Right atrium auricular region (tissue), 2 donors: Measurements from ENCODE around the gene SPRR2G. TPM values are rescaled to one million over a fixed set of nuclear protein-coding genes. Genes with fewer than 3 reads are reported as not detected.
"Not testable (repeated sequence)": the region's sequence is repeated elsewhere in the genome, so short reads cannot be mapped to it uniquely, and the experiment has no call there.

Source experiments
- DNase-seq: peaks from one replicate; pipeline ENCODE4 v3.0.0-alpha.2; 2019; ENCODE audit warnings: low spot score
- H3K27ac ChIP-seq, 2 donors: fragments of 200-600 bp; sonication (generic); 1 replicate in 1 of 2; 2 replicates in 1 of 2; pipeline ENCODE4 v1.5.1; 2016 to 2019
- H3K27me3 ChIP-seq, 2 donors: fragments of 200-600 bp; sonication (generic); one replicate each; pipeline versions ENCODE4 v1.5.1 to v1.6.0; 2017 to 2019
- H3K36me3 ChIP-seq: fragments of 200-600 bp; sonication (generic); one replicate; pipeline ENCODE4 v1.5.1; 2016
- H3K4me1 ChIP-seq, 2 donors: fragments of 200-600 bp; sonication (generic); one replicate each; pipeline versions ENCODE4 v1.5.1 to v1.6.0; 2017 to 2019
- H3K4me3 ChIP-seq, 2 donors: fragments of 200-600 bp; sonication (generic); 1 replicate in 1 of 2; 2 replicates in 1 of 2; pipeline ENCODE4 v1.5.1; 2017 to 2019; ENCODE audit warnings: mild to moderate bottlenecking in 1 of 2, moderate library complexity in 1 of 2
- H3K9me3 ChIP-seq, 2 donors: fragments of 200-600 bp; sonication (generic); one replicate each; pipeline ENCODE4 v1.5.1; 2019
- total RNA-seq, 2 donors: library from RNA; depleted of rRNA; stranded (reverse); fragments of >200 nt; gene quantifications; one replicate each; pipeline ENCODE4 v1.1.0, GENCODE V29; 2016
- TF ChIP-seq, protein P1 (sequence below), 2 donors: fragments of 200-600 bp; sonication (generic); IDR thresholded peaks; one replicate each; pipeline ENCODE4 v1.5.1; 2019; ENCODE audit warnings: antibody characterized with exemption in 2 of 2

The SPRR2G gene
- total RNA-seq, 2 donors from 2014 or later, result not detected

GRCh38 chr1:153141377-153141776 lies 9.3 kb downstream of the SPRR2G start:
- TF ChIP-seq, protein P1, sequence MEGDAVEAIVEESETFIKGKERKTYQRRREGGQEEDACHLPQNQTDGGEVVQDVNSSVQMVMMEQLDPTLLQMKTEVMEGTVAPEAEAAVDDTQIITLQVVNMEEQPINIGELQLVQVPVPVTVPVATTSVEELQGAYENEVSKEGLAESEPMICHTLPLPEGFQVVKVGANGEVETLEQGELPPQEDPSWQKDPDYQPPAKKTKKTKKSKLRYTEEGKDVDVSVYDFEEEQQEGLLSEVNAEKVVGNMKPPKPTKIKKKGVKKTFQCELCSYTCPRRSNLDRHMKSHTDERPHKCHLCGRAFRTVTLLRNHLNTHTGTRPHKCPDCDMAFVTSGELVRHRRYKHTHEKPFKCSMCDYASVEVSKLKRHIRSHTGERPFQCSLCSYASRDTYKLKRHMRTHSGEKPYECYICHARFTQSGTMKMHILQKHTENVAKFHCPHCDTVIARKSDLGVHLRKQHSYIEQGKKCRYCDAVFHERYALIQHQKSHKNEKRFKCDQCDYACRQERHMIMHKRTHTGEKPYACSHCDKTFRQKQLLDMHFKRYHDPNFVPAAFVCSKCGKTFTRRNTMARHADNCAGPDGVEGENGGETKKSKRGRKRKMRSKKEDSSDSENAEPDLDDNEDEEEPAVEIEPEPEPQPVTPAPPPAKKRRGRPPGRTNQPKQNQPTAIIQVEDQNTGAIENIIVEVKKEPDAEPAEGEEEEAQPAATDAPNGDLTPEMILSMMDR (IDR thresholded peaks at IDR 0.05), result no peak
- Histone ChIP-seq H3K9me3 (no peaks in the 10 kb centered on the region), H3K36me3 (no peaks in the 10 kb centered on the region)

DNA sequence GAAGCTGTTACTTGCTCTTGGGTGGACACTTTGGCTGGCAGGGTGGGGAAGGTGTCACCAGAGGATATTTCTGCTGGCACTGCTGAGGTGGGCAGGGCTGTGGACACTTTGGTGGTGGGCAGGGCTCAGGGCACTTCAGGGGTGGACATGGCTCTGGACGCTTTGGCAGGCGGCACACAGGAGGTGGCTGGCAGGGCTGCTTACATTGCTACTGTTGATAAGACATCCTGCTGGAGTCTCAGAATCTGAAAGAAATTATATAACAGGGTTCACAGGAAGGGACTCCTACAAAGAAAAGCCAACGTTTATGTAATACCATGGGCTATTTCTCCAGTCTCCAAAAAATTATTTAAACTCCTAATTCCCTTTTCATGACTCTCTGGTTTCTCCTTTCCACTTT lies 10.2 kb downstream of the SPRR2G start:
- no peak for DNase-seq
- TF ChIP-seq, protein P1 (IDR thresholded peaks at IDR 0.05), result no peak
- Histone ChIP-seq H3K4me3 (no peak overlapping the region), H3K27me3 (no peaks in the 10 kb centered on the region), H3K27ac (no peak overlapping the region), H3K4me1 (no peaks in the 10 kb centered on the region), H3K36me3 (no peaks in the 10 kb centered on the region), H3K9me3 (no peaks in the 10 kb centered on the region)

More at GRCh38 chr1:153141377-153141776, 9.3 kb downstream of the SPRR2G start:
- Histone ChIP-seq H3K27me3 (no peaks in the 10 kb centered on the region), H3K4me3 (no peak overlapping the region), H3K4me1 (no peaks in the 10 kb centered on the region), H3K27ac (no peak overlapping the region)
- no peak for DNase-seq

DNA sequence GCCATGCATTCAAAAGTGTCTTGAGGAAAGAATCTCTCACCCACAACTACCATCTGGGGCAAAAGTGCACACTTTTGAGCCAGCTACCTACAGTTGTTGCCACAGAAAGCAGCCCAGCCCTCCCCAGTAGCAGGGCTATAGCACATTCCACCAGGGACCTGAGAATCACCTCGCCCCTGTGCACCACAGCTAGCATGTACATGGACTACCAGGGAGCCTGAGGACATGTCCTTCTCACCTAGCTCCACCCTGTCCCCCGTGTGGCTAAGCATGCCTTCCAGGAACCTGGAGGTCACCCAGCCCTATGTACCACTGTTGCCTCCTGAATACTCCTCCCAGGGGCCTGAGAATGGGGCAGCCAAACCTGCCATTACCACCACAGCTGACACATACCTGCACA lies 16.9 kb downstream of the SPRR2G start:
- Histone ChIP-seq H3K4me1 (no peaks in the 10 kb centered on the region), H3K36me3 (no peaks in the 10 kb centered on the region), H3K4me3 (no peak overlapping the region), H3K9me3 (no peaks in the 10 kb centered on the region), H3K27me3 (no peaks in the 10 kb centered on the region), H3K27ac (no peak overlapping the region)
- no peak for DNase-seq
- TF ChIP-seq, protein P1 (IDR thresholded peaks at IDR 0.05), result no peak

DNA sequence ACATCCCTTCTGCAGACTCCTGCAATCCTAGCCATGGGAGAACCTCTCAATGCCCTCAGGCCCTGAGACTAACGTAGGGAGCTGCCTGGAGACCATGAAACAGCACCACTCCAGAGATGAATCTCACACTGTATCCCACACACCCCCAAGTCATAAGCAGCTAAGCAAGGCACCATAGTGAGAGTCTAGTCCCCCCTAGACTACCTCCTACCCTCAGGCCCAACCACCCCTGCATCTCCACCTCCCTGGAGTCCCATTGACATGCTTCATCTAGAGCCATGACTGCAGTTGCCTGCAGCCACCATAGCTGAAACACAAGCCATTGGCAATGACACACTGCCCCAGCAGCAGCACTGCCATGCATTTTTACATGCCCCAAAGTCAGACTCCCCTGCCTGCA lies 17.4 kb downstream of the SPRR2G start:
- no peaks in the 10 kb centered on the region for H3K27me3 ChIP-seq
- no peak overlapping the region for H3K4me3 ChIP-seq
- H3K36me3 ChIP-seq, result no peaks in the 10 kb centered on the region
- no peaks in the 10 kb centered on the region for H3K9me3 ChIP-seq
- TF ChIP-seq, protein P1 (IDR thresholded peaks at IDR 0.05), result no peak
- H3K27ac ChIP-seq, result no peak overlapping the region
- no peaks in the 10 kb centered on the region for H3K4me1 ChIP-seq
- no peak for DNase-seq

GRCh38 chr1:153128688-153129087 lies 22.0 kb downstream of the SPRR2G start:
- H3K9me3 ChIP-seq, result peaks cover 0 to 12% of the 10 kb centered on the region in 2 donors
- not testable (repeated sequence) for H3K4me3 ChIP-seq, H3K4me1 ChIP-seq, H3K27ac ChIP-seq, H3K36me3 ChIP-seq, H3K27me3 ChIP-seq, DNase-seq

GRCh38 chr1:153127296-153127695 lies 23.4 kb downstream of the SPRR2G start:
- H3K4me3 ChIP-seq, result no peak overlapping the region
- no peaks in the 10 kb centered on the region for H3K27me3 ChIP-seq
- TF ChIP-seq, protein P1 (IDR thresholded peaks at IDR 0.05), result no peak
- no peak for DNase-seq
- no peaks in the 10 kb centered on the region for H3K36me3 ChIP-seq
- H3K9me3 ChIP-seq, result peaks cover 0 to 12% of the 10 kb centered on the region in 2 donors
- H3K4me1 ChIP-seq, result no peaks in the 10 kb centered on the region
- H3K27ac ChIP-seq, result no peak overlapping the region
